NCI-H1694 treated with DMSO at 0.1 percent for 48 hours (cell line): ENCODE measurements around the gene ABCD2.
"Not testable (repeated sequence)": the region's sequence is repeated elsewhere in the genome, so short reads cannot be mapped to it uniquely, and the experiment has no call there.

ENCODE experiments used
- DNase-seq: peaks from one replicate; lab custom pipeline; 2025; lab: John Stamatoyannopoulos, UW

The ABCD2 gene

DNA sequence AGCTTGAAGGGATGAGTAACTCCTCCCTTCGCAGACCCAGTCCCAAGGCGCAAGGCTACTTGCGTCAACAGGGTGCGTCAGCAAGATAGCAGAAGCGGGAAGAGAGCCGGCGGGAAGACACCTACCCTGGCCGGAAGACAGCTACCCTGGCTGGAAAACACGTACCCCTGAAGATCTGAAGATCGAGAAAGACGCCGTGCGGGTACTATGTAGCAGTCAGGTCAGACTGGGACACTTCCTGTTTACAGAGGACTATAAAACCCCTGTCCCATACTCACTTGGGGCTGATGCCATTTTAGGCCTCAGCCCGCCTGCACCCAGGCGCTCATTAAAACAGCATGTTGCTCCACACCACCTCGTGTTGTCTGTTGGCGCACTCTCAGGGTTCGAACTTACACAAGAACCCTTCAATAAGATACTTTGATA is 80.9 kb downstream of the ABCD2 start:
- no peak for DNase-seq

DNA sequence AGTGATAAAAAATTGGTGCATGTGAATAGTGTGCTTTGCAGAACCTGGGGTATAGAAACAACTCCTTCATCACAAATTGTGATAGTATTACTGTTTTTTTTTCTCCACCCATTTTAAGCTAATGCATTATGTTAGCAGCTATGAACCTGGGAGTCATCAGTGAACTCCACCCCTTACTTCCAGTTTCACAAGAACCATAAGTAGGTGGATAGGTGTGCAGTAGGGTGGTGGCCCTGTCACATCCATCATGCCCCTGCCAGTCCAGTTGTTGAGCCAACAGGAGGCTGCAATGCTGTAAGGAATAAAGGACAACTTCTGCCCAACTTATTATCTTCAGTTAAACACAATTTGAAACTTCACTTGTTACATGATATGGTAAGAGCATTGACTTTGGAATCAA is 85.7 kb downstream of the ABCD2 start:
- no peak for DNase-seq

DNA sequence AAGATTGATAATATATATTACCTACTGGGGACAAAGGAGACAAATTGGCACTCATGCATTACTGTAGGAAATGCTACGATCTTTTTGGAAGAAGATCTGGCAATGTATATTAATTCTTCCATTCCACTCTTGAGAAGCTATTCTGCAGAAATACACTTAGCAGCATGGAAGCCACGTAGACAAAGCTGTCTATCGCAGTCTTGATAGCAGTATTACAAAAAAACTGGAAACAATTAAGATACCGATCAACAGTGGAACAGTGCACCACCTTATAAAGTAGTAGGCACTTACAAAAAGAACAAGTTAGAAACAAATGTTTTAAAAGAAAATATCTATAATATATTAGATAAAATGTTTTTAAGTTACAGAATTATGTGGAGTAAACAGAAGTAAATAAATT is 87.2 kb downstream of the ABCD2 start:
- no peak for DNase-seq

DNA sequence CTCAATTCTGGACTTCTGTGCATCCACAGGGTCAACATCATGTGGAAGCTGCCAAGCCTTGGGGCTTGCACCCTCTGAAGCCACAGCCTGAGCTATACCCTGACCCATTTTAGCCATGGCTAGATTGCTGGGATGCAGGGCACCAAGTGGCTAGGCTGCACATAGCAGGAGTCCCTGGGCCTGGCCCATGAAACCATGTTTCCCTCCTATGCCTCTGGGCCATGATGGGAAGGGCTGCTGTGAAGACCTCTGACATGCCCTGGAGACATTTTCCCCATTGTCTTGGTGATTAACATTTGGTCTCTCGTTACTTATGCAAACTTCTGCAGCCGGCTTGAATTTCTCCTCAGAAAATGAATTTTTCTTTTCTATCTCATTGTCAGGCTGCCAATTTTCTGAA is 92.6 kb downstream of the ABCD2 start:
- no peak for DNase-seq

DNA sequence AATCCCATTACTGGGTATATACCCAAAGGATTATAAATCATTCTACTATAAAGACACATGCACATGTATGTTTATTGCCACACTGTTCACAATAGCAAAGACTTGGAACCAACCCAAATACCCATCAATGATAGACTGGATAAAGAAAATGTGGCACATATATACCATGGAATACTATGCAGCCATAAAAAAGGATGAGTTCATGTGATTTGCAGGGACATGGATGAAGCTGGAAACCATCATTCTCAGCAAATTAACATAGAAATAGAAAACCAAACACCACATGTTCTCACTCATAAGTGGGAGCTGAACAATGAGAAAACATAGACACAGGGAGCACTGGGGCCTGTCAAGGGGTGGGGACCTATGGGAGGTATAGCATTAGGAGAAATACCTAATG is 97.4 kb downstream of the ABCD2 start:
- DNase-seq = not testable (repeated sequence)

DNA sequence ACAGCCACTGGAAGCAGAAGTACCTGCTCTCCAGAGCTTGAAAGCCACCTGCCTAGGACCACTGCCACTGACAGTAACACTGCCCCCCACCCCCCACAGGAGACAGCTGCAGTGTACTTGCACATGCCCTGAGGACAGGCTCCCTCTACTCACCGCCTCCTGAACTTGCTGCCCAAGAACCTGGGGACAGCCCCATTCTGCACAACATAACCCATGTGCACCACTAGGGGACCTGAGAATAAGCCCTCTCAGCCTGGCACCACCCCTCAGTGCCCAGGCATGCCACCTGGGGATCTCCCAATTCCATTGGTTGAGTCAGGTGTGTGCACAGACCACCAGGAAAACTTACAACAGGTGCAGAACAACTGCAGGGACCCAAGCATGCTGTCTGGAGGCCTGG is 109.6 kb downstream of the ABCD2 start:
- no peak for DNase-seq

DNA sequence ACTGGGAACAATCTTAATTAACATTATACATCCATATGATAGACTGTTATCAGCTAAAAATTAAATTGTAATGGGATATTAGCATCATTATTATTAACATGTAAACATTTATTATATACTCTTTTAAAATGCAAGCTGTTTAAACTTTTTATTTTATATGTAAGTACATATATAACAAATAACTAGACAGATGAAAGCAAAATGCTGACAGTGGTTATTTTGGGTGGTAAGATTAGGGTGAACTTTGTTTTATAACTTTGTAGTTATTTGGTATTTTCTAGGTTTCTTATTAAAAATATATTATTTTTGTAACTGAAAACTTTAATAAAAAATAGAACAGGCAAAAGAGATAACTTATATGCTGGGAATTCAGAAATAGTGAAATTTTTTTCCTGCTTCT is 114.0 kb downstream of the ABCD2 start:
- DNase-seq = no peak

DNA sequence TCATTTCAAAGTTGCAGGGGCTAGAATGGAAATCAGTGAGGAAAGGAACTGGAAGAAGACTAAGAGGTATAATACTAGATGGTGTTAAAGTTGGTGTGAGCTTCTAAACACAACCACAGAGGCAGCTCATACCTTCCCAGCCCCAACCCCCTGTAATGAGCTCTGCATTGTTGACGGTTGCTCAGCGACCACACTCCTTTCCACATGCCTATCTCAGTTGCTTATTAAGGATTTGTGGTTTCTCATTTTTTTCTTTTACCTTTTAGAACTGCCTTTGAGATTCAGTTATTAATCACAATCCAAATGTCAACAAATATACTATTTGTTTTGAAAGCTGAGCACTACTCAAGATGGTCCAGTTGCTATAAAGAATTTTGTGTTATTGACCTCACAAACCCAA is 114.6 kb downstream of the ABCD2 start:
- no peak for DNase-seq

DNA sequence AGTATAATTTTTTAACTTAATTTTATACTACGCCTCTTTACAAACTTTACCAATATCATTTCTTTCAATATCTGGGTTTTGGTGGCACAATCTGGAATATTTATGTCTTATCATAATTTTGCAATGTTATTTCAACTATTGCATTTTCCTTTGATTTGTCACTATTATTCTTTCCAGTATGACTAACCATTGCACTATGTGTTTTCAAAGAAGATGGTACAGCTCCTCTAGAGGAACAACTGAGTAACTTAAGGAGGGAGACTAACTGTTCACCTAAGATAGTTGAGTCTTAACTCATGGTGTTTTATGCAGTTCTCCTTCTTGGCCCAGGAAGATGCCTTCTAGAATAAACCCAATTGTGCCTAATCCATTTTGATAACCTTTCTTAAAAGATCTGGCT is 116.2 kb downstream of the ABCD2 start:
- DNase-seq = no peak

DNA sequence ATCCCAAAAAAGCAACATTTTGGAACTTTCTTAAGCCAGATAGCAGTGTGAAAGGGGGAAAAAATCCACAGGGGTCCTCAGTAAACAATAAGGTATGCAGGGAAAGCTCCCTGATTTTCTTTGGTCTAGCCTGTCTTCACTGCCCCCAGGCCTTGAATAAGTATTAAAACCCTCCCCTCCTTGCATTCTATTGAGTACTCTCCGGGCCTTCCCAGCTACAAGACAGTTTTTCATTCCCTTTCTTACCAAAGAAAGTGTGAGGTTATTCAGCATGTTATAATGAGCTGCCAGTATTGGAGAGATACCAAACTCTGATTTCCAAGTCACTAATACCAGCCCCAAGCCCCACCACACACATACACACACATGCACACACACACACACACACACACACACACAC is 116.9 kb downstream of the ABCD2 start:
- DNase-seq = no peak
